HEK293 (cell line): ENCODE measurements around the gene SOX21.

ENCODE experiments used
- HOXA7 ChIP-seq: sonication (generic); formaldehyde crosslinking; IDR thresholded peaks from 2 replicates; pipeline ENCODE4 v1.8.1; 2022; ENCODE audit warnings: missing genetic modification reagents, borderline replicate concordance
- SP2 ChIP-seq: fragments of 450-650 bp; formaldehyde crosslinking; IDR thresholded peaks from 2 replicates; pipeline ENCODE4 v1.5.1; 2016; ENCODE audit warnings: missing biosample characterization, missing genetic modification characterization
- ZBTB7A ChIP-seq: fragments of 450-650 bp; formaldehyde crosslinking; IDR thresholded peaks from 2 replicates; pipeline ENCODE4 v1.5.1; 2016; ENCODE audit warnings: low read depth, missing biosample characterization, missing genetic modification characterization
- ZFP3 ChIP-seq: fragments of 450-650 bp; formaldehyde crosslinking; IDR thresholded peaks from 2 replicates; pipeline ENCODE4 v1.5.1; 2016; ENCODE audit warnings: low read depth, missing biosample characterization, missing genetic modification characterization
- ZNF121 ChIP-seq: fragments of 450-650 bp; formaldehyde crosslinking; IDR thresholded peaks from 2 replicates; pipeline ENCODE4 v1.5.1; 2016; ENCODE audit warnings: missing biosample characterization, missing genetic modification characterization
- ZNF184 ChIP-seq: fragments of 450-650 bp; IDR thresholded peaks from 2 replicates; pipeline ENCODE4 v1.5.1; 2018; ENCODE audit warnings: missing biosample characterization, mild to moderate bottlenecking, missing genetic modification characterization
- ZNF24 ChIP-seq: fragments of 450-650 bp; formaldehyde crosslinking; IDR thresholded peaks from 2 replicates; pipeline ENCODE4 v1.5.1; 2016; ENCODE audit warnings: missing biosample characterization, missing genetic modification characterization
- ZNF274 ChIP-seq, 2 experiments: fragments of 200-500 bp in 1 of 2; fragments of 450-650 bp in 1 of 2; sonication (Bioruptor generic) in 1 of 2; formaldehyde crosslinking in 1 of 2; IDR thresholded peaks; 2 replicates each; pipeline versions ENCODE4 v1.5.1 to v1.6.1; 2014 to 2016; ENCODE audit warnings: borderline replicate concordance in 1 of 2, inconsistent platforms in 1 of 2, low read length in 1 of 2, missing biosample characterization in 1 of 2, missing genetic modification characterization in 1 of 2
- ZNF311 ChIP-seq: fragments of 450-650 bp; formaldehyde crosslinking; IDR thresholded peaks from 2 replicates; pipeline ENCODE4 v1.5.1; 2017; ENCODE audit warnings: missing biosample characterization, missing genetic modification characterization, borderline replicate concordance
- ZNF391 ChIP-seq: fragments of 450-650 bp; formaldehyde crosslinking; IDR thresholded peaks from 2 replicates; pipeline ENCODE4 v1.5.1; 2016; ENCODE audit warnings: low read depth, missing biosample characterization, missing genetic modification characterization, borderline replicate concordance
- ZNF398 ChIP-seq: fragments of 450-650 bp; formaldehyde crosslinking; IDR thresholded peaks from 2 replicates; pipeline ENCODE4 v1.5.1; 2017; ENCODE audit warnings: missing biosample characterization, missing genetic modification characterization
- ZNF416 ChIP-seq: fragments of 450-650 bp; formaldehyde crosslinking; IDR thresholded peaks from 2 replicates; pipeline ENCODE4 v1.5.1; 2016; ENCODE audit warnings: missing biosample characterization, missing genetic modification characterization
- TF ChIP-seq, protein P1 (sequence below): fragments of 450-650 bp; formaldehyde crosslinking; IDR thresholded peaks from 2 replicates; pipeline ENCODE4 v1.5.1; 2016; ENCODE audit warnings: missing biosample characterization, missing genetic modification characterization
- TF ChIP-seq, protein P2 (sequence below): fragments of 450-650 bp; formaldehyde crosslinking; IDR thresholded peaks from 2 replicates; pipeline ENCODE4 v1.5.1; 2016; ENCODE audit warnings: missing biosample characterization, missing genetic modification characterization, low read depth

GRCh38 chr13:94710881-94711560 lies 1.3 kb downstream of the SOX21 start:
- TF ChIP-seq, protein P1, sequence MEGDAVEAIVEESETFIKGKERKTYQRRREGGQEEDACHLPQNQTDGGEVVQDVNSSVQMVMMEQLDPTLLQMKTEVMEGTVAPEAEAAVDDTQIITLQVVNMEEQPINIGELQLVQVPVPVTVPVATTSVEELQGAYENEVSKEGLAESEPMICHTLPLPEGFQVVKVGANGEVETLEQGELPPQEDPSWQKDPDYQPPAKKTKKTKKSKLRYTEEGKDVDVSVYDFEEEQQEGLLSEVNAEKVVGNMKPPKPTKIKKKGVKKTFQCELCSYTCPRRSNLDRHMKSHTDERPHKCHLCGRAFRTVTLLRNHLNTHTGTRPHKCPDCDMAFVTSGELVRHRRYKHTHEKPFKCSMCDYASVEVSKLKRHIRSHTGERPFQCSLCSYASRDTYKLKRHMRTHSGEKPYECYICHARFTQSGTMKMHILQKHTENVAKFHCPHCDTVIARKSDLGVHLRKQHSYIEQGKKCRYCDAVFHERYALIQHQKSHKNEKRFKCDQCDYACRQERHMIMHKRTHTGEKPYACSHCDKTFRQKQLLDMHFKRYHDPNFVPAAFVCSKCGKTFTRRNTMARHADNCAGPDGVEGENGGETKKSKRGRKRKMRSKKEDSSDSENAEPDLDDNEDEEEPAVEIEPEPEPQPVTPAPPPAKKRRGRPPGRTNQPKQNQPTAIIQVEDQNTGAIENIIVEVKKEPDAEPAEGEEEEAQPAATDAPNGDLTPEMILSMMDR (tag by site-specific recombination): no peak
- TF ChIP-seq HOXA7 (CRISPR knock-in tag) (no peak), ZNF391 (tag by site-specific recombination) (no peak), ZNF274 (IDR thresholded peaks at IDR 0.05; ENCODE audit: low read length) (no peak), ZNF274 (tag by site-specific recombination; IDR thresholded peaks at IDR 0.05; ENCODE audit: borderline replicate concordance) (no peak), ZNF121 (tag by site-specific recombination) (no peak), ZBTB7A (no peak), SP2 (tag by site-specific recombination) (no peak), ZNF184 (tag by site-specific recombination) (no peak), ZFP3 (tag by site-specific recombination) (no peak), ZNF416 (no peak), ZNF398 (tag by site-specific recombination) (no peak), ZNF24 (tag by site-specific recombination) (no peak), ZNF311 (tag by site-specific recombination) (no peak)
- TF ChIP-seq, protein P2, sequence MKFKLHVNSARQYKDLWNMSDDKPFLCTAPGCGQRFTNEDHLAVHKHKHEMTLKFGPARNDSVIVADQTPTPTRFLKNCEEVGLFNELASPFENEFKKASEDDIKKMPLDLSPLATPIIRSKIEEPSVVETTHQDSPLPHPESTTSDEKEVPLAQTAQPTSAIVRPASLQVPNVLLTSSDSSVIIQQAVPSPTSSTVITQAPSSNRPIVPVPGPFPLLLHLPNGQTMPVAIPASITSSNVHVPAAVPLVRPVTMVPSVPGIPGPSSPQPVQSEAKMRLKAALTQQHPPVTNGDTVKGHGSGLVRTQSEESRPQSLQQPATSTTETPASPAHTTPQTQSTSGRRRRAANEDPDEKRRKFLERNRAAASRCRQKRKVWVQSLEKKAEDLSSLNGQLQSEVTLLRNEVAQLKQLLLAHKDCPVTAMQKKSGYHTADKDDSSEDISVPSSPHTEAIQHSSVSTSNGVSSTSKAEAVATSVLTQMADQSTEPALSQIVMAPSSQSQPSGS (tag by site-specific recombination): no peak
